Adrenal gland (tissue), 12 donors: ENCODE measurements around the gene SPAG16. TPM values are rescaled to one million over a fixed set of nuclear protein-coding genes. Genes with fewer than 3 reads are reported as not detected.

Experiments
- DNase-seq, 7 donors: peaks; one replicate each; pipeline ENCODE4 v3.0.0-alpha.2; 2019 to 2020
- H3K27ac ChIP-seq, 5 donors: fragments of 200-600 bp; sonication (generic) in 4 of 5; 1 replicate in 3 of 5; 2 replicates in 2 of 5; pipeline versions ENCODE4 v1.5.1 to v1.8.0; 2016 to 2020; ENCODE audit warnings: mild to moderate bottlenecking in 1 of 5
- H3K27me3 ChIP-seq: fragments of 200-600 bp; 2 replicates; pipeline ENCODE4 v1.8.0; 2021
- H3K36me3 ChIP-seq, 2 donors: fragments of 200-600 bp; replicated peaks in 1 of 2; 1 replicate in 1 of 2; 2 replicates in 1 of 2; pipeline versions ENCODE4 v1.5.1 to v1.8.0; 2018 to 2022
- H3K4me1 ChIP-seq, 2 donors: fragments of 200-600 bp; replicated peaks in 1 of 2; 1 replicate in 1 of 2; 2 replicates in 1 of 2; pipeline versions ENCODE4 v1.5.1 to v1.8.0; 2018 to 2021
- H3K4me3 ChIP-seq, 4 donors: fragments of 200-600 bp; sonication (generic) in 3 of 4; one replicate each; pipeline ENCODE4 v1.5.1; 2016 to 2018
- H3K9me3 ChIP-seq, 3 donors: fragments of 200-600 bp; sonication (generic) in 1 of 3; replicated peaks in 1 of 3; 1 replicate in 2 of 3; 2 replicates in 1 of 3; pipeline versions ENCODE4 v1.5.1 to v1.8.0; 2016 to 2021
- POLR2A ChIP-seq, 2 donors: fragments of 450-650 bp; IDR thresholded peaks; one replicate each; pipeline ENCODE4 v1.6.1; 2017; ENCODE audit warnings: antibody characterized with exemption in 2 of 2, mild to moderate bottlenecking in 2 of 2, moderate library complexity in 1 of 2
- WGBS, 4 donors: extraction: QIAGEN DNeasy Blood & Tissue Kit in 2 of 4; methylation state at CpG; one replicate each; pipeline versions ENCODE4 v1.1.5 to v1.1.7; 2013 to 2017; 5-methylcytosine and 5-hydroxymethylcytosine counted together
- intact Hi-C, 2 donors: fragments of 100-400 bp; cut with DNase I; formaldehyde crosslinking; loops; one replicate each; pipeline versions ENCODE4 v1.14.1 to v1.15.0; 2022 to 2023
- polyA plus RNA-seq, 3 donors: library from polyadenylated mRNA; stranded (reverse); fragments of 200-250 nt in 2 of 3; fragments of 350-450 nt in 1 of 3; fragmentation: Illumina TruSeq in 1 of 3; extraction: RNeasy Lipid Tissue Mini Kit (QIAGEN cat#74804) in 1 of 3; gene quantifications; one replicate each; pipeline ENCODE4 v1.2.3, GENCODE V29; 2013 to 2014
- total RNA-seq, 9 donors: library from RNA; depleted of rRNA in 4 of 9; stranded (reverse); fragments of >200 nt in 4 of 9; fragments of 120-200 nt in 1 of 9; fragmentation: NEBNext Ultra II Directional in 1 of 9; extraction: Animal tissue kit (Norgen Biotek cat#: 25700) in 1 of 9; gene quantifications; one replicate each; pipeline versions ENCODE4 v1.1.0 to v1.2.4, GENCODE V29; 2013 to 2023
- TF ChIP-seq, protein P1 (sequence below), 6 experiments: fragments of 450-650 bp in 4 of 6; fragments of 200-600 bp in 2 of 6; sonication (generic) in 1 of 6; IDR thresholded peaks; 1 replicate in 5 of 6; 2 replicates in 1 of 6; pipeline versions ENCODE4 v1.5.1 to v1.8.0; 2016 to 2021; ENCODE audit warnings: antibody characterized with exemption in 6 of 6, mild to moderate bottlenecking in 2 of 6, moderate library complexity in 1 of 6
- donor health status: healthy with polysubstance abuse.
- donor health status: Bipolar disorder and iron deficiency.
- donor health status: DM: yes; HTN: yes; CAD: no.
- donor health status: DM: no; HTN: no; CAD: no.
- donor health status: DM: no; HTN: no; CAD: no.
- donor health status: DM: yes; HTN: yes; CAD: no.

SPAG16 gene
- total and polyA plus RNA-seq, 12 donors = 12.4 to 45.3 (median 21.8) TPM

DNA sequence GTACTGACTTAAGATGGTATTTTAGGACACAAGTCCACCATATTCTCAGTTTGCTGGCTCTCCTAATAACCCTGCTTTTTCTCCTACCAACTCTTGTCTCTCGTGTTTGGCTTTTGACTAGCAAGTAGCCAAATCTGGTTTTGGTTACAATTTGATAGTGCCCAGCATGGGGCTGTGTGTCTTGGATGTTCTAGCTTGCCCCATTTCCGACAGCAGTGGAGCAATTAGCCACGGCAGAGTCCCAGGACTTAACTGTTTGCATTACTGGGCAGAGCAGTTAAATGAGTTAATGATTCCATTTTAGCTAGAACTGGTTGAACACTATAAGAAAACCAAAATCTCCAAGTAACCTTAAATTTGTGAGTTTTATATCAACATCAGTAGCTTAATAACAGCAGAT, 18.6 kb upstream of the SPAG16 start:
- Histone ChIP-seq H3K4me3 (no peak overlapping the region), H3K36me3 (no peaks in the 10 kb centered on the region), H3K27me3 (no peaks in the 10 kb centered on the region), H3K27ac (no peak overlapping the region), H3K4me1 (no peaks in the 10 kb centered on the region), H3K9me3 (no peaks in the 10 kb centered on the region)
- 67 to 79% (median 74%) methylated on average over 3 of the region's 3 CpGs for WGBS, 4 donors
- intact Hi-C loops = no loop called here
- DNase-seq = no peak
- TF ChIP-seq, protein P1, sequence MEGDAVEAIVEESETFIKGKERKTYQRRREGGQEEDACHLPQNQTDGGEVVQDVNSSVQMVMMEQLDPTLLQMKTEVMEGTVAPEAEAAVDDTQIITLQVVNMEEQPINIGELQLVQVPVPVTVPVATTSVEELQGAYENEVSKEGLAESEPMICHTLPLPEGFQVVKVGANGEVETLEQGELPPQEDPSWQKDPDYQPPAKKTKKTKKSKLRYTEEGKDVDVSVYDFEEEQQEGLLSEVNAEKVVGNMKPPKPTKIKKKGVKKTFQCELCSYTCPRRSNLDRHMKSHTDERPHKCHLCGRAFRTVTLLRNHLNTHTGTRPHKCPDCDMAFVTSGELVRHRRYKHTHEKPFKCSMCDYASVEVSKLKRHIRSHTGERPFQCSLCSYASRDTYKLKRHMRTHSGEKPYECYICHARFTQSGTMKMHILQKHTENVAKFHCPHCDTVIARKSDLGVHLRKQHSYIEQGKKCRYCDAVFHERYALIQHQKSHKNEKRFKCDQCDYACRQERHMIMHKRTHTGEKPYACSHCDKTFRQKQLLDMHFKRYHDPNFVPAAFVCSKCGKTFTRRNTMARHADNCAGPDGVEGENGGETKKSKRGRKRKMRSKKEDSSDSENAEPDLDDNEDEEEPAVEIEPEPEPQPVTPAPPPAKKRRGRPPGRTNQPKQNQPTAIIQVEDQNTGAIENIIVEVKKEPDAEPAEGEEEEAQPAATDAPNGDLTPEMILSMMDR (IDR thresholded peaks at IDR 0.05) = no peak
- TF ChIP-seq POLR2A (IDR thresholded peaks at IDR 0.05) = no peak

DNA sequence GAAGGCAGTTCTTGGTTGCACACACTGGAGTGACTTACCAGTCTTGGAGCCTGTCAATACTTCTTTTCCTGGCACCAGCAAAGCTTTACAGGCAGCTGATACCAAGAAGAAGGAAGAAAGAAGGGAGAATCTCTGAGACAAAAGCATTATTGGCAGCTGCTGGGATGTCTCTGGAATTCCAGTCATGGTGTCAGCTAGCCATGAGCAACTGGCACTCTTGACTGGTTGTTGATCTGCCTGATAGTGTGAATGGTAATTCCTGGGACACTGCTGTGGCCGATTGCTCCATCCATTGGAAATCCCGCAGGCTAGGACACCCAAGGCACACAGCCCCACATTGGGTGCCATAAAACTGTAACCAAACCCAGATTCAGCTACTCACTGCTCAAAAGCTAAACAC, 17.8 kb upstream of the SPAG16 start:
- Histone ChIP-seq H3K27ac (no peak overlapping the region), H3K27me3 (no peaks in the 10 kb centered on the region), H3K4me1 (no peaks in the 10 kb centered on the region), H3K36me3 (no peaks in the 10 kb centered on the region), H3K4me3 (no peak overlapping the region), H3K9me3 (no peaks in the 10 kb centered on the region)
- DNase-seq = no peak
- 70 to 78% (median 70%) methylated on average over 2 of the region's 2 CpGs; no CpG with 5 or more reads in 1 of the 4 donors for WGBS, 4 donors
- intact Hi-C loops = no loop called here
- no peak for TF ChIP-seq POLR2A (IDR thresholded peaks at IDR 0.05)
- TF ChIP-seq, protein P1 (IDR thresholded peaks at IDR 0.05) = no peak

DNA sequence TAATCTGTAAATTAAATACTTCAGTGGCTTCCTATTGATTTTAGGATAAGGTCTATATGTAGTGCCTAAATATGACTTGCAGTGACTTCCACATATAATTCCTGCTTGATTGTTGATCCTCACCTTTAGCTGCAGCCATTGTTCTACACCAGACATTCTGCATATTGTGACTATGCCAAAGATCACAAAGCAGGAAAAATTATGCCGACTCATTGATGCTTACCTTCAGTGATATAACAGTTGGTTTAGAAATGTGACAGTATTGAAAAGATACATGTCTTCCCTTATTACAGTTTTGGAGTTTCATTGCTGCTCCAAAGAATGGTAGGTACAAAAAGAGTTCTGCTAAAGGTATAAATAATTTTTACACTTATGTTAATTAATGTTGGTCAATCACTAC, 12.3 kb upstream of the SPAG16 start:
- Histone ChIP-seq H3K36me3 (no peaks in the 10 kb centered on the region), H3K27ac (no peak overlapping the region), H3K9me3 (no peaks in the 10 kb centered on the region), H3K4me1 (no peaks in the 10 kb centered on the region), H3K27me3 (no peaks in the 10 kb centered on the region), H3K4me3 (no peak overlapping the region)
- no peak for TF ChIP-seq POLR2A (IDR thresholded peaks at IDR 0.05)
- TF ChIP-seq, protein P1 (IDR thresholded peaks at IDR 0.05) = no peak
- WGBS, 4 donors = 60 to 74% (median 72%) methylated on average over 1 of the region's 1 CpG
- intact Hi-C loops = no loop called here
- no peak for DNase-seq

DNA sequence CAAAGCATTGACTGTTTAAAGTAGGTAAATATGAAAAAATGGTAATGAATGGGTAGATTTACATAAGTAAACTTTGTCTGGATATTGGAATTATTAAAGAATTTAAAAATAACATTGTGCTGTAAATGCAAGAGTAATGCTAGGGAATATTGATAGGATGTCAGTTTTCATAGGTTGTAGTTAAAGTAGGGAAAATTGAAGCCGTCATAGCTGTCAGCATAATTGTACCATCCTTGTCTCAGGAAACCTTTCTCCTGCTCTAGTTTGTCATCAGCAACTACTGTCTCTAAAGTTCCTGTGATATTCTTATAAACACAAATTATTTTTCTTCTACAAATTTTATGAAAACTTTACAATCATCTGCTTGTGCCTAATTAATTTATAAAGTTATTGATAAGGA, 10.1 kb upstream of the SPAG16 start:
- no peak overlapping the region for H3K27ac ChIP-seq
- TF ChIP-seq, protein P1 (IDR thresholded peaks at IDR 0.05) = no peak
- TF ChIP-seq POLR2A (IDR thresholded peaks at IDR 0.05) = no peak
- 63 to 81% (median 71%) methylated on average over 1 of the region's 1 CpG for WGBS, 4 donors
- H3K4me1 ChIP-seq = no peaks in the 10 kb centered on the region
- DNase-seq = no peak
- no peak overlapping the region for H3K4me3 ChIP-seq
- no peaks in the 10 kb centered on the region for H3K36me3 ChIP-seq
- intact Hi-C loops = no loop called here
- H3K27me3 ChIP-seq = no peaks in the 10 kb centered on the region
- no peaks in the 10 kb centered on the region for H3K9me3 ChIP-seq
